OCI-LY7 (cell line): ENCODE data around the gene CENPC.

Experiments
- EZH2phosphoT487 ChIP-seq: fragments of 200-600 bp; sonication (generic); IDR thresholded peaks from 2 replicates; pipeline ENCODE4 v1.6.1; 2018; ENCODE audit warnings: low read depth, borderline replicate concordance, mild to moderate bottlenecking, mixed run types, antibody characterized with exemption, low read length, moderate library complexity, mixed read lengths
- TF ChIP-seq, protein P1 (sequence below): fragments of 200-600 bp; sonication (generic); conservative IDR thresholded peaks from 2 replicates; pipeline ENCODE4 v1.5.1; 2014; ENCODE audit warnings: mild to moderate bottlenecking, antibody characterized with exemption, low read length, moderate library complexity, mixed read lengths

DNA sequence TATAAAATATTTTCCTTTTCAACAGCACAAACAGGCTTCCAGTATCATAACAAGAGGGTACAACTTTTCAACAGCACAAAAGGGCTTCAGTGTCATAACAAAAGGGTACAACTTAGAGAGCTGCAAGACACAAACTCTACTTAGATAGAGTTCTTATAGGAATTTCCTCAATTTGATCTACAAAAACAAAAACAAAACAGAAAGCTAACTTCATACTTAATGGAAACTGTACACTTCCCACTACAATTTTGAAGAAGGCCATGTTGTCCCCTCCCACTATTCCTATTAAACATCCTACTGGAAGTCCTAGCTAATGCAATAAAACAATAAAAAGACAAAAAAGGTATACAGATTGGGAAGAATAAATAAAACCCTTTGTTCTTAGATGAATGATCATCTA is 96.7 kb downstream of the CENPC start:
- TF ChIP-seq, protein P1, sequence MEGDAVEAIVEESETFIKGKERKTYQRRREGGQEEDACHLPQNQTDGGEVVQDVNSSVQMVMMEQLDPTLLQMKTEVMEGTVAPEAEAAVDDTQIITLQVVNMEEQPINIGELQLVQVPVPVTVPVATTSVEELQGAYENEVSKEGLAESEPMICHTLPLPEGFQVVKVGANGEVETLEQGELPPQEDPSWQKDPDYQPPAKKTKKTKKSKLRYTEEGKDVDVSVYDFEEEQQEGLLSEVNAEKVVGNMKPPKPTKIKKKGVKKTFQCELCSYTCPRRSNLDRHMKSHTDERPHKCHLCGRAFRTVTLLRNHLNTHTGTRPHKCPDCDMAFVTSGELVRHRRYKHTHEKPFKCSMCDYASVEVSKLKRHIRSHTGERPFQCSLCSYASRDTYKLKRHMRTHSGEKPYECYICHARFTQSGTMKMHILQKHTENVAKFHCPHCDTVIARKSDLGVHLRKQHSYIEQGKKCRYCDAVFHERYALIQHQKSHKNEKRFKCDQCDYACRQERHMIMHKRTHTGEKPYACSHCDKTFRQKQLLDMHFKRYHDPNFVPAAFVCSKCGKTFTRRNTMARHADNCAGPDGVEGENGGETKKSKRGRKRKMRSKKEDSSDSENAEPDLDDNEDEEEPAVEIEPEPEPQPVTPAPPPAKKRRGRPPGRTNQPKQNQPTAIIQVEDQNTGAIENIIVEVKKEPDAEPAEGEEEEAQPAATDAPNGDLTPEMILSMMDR = no peak
- TF ChIP-seq EZH2phosphoT487 = no peak
